HT-29 (cell line): ENCODE data around the gene MYRIP. TPM values are rescaled to one million over a fixed set of nuclear protein-coding genes. Genes with fewer than 3 reads are reported as not detected.
"Not testable (repeated sequence)": the region's sequence is repeated elsewhere in the genome, so short reads cannot be mapped to it uniquely, and the experiment has no call there.

Source experiments
- DNase-seq: peaks from one replicate; pipeline ENCODE4 v3.0.0-alpha.2; 2015; ENCODE audit warnings: low spot score
- total RNA-seq: library from RNA; depleted of rRNA; stranded (reverse); fragments of >200 nt; shearing (Covaris generic); gene quantifications from 2 replicates; pipeline ENCODE4 v1.2.3, GENCODE V29; 2014

MYRIP gene
- total RNA-seq, 1 experiment from 2014 or later, result 0.03 TPM

DNA sequence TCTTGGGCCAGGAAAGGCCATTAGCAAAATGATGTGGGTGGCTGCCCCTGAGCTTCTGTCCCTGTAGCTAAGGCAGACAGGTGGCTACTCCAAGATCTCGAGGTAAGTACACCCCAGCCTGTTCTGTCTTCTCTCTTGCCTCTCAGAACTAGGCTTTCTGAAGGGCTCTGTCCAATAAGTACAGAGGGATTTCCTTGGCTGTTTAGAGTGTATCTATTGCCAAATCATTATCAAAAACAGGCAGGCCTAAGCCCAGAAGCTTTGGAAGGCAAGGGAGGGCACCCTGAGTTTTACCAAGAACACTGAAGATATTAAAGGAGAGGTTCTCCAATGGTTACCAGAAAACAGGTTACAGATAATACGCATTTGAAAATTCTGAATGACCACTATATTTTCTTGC is 156.6 kb downstream of the MYRIP start:
- DNase-seq, result no peak

DNA sequence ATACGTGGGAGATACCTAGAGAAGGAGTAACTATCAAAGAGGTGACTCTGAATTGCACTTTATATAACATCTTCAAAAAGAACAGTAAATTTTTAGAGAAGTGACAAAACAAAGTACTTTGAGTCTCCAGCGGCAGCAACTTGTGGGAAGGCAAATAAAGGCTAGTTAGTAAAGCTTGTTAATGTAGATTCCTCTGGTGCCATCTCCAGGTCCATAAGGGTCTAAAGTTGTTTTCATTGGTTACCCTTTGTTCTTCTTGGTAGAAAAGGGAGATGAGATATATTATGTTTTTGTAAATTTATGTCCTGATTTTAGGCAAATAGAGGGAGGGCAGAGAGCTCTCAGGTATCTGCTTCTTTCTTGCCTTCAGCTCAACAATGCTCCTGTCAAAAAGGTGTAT is 161.6 kb downstream of the MYRIP start:
- no peak for DNase-seq

DNA sequence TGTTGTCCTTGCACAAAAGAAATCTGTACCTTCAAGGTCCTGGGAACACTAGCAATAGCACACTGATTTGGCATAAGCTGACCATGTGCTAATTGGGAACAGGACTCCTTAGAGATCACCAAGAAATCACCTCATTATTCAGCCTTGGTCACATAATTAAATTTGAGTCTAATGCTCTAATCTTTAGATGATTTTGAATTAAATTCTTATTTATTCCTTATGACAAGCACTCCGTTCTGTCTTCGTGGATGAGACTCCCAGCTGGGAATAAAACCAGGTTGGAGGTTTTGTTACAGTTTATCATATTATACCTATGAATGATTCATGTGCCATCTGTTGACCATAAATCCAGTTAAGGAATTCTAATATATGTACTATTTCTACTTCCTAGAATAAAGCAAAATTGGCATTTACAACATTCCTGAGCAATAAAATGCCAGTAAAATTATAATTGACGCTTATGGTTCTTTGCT is 162.2 kb downstream of the MYRIP start:
- no peak for DNase-seq

DNA sequence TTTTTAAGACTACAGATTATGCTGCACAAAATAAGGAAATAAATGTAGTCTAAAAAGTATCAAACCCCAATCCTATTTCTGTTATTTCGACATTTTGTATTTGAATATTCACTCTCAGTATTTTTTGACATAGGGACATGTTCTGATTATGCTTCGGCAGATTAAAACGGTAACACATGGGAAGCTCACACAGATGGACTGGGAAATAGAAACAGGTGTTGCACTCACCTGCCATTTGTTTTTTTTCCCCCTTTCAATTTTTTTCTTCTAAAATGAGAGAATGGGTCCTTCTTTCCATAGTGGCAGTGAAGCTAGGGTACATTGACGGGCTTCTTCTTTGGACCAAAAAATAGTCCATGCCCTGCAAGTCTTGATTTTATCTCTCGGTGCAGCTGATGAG is 163.1 kb downstream of the MYRIP start:
- no peak for DNase-seq

DNA sequence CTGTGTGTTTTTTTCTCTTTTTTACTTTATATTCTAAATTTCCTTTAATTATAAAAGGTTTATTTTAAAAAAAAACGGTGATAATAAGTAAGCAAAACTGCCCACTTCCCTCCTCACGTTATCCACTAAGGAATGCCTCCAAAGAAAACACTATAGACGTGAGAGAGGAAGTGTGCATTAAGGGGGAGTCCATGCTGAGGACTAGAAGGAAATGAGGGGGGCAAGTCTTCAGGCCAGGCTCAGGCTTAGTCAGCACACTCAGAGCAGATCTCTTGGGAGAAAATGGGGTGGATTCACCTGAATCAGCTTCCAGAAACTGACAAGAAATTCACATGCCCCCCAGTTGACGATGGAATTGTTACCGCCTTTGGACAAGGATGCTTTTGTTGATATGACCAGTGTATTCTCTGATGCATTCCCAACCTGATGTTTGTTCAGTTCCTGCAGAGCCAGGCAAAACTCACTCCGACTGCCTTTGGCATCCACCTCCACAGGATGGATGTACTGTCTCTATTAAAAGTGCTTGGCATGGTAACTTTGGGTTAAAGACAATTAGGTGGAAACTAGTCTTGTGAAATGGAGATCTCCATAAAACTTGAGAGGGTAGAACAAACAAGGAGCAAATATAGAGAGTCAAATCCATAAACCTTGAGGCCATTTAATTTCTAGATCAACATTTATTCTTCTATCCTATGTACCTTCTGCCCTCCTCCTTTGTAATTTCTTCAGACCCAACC is 167.8 kb downstream of the MYRIP start:
- DNase-seq, result no peak

DNA sequence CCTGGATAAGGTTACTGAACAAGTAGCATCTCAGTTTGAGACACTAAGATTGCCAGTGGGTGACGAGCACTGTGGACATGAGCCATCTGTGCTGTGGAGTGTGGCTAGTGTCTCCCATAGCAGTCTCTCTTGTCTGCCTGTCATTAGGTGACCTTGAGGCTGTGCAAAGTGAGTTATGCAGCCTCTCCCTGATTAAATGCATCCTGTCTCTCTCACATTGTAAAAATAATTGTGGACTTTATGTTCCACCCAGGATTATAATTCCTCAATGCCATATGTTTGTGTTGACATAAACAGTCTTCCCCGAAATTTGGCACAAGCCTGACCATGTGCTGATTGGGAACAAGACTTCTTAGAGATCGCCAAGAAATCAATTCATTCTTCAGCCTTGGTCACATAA is 168.9 kb downstream of the MYRIP start:
- DNase-seq, result no peak

DNA sequence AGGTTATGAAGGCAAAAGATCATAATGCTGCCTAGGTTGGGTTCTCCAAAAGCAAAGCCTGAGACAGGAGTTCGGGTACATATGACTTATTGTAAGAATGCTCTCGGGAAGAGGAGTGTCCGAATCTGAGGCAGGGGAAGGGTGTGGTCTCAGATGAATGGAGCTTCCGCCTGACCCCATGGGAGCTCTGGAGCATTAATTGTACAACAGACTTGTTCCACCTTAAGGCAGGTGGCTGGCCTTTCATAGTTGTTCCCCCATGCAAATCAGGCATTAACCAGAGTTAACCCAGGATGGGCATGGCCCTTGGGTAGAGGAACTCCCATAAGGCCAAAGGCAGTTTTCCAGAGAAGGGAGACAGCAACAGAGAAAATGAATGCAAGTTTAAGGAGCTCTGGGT is 170.6 kb downstream of the MYRIP start:
- DNase-seq, result no peak

DNA sequence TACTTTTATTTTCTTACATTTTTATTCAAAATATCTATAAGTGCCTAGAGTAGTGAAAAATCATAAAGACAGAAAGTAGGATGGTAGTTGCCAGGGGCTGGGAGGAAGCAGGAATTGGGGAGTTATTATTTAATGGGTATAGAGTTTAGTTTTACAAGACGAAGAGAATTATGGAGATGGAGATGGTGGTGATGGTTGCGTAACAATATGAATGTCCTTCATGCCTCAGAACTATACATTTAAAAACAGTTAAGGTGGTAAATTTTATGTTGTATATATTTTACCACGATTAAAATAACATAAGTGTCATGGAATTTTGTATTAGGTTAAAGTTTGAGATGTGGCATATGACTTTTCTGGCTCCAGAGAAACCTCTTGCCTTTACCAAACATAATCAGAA is 171.4 kb downstream of the MYRIP start:
- DNase-seq, result no peak

DNA sequence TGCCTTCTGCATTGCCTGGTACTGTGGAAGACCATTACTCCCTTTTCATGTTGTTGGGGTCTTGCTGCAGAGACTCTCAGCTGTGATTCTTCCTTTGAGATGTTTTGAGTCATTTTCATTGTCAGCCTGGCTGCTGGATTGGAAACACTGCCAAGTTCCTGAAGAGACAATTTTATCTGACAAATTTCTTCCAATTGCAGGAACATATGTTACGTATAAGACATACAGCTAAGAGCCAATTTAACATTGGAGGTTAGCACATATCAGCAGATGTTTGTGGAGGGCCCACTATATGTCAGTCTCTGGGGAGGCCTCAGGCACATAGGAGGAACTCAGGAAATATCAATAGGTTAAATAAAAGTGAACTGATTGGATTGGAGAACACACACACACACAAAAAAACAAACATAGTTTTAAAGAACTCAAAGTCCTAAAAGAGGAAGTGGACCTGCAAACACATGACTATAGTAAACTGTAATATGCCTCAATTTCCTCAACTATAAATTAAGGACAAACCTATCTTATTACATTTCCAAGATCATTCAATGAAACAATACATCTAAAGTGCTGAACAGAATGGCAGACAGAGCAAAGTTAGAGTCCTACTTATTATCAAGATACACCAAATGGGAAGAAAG is 172.3 kb downstream of the MYRIP start:
- no peak for DNase-seq

DNA sequence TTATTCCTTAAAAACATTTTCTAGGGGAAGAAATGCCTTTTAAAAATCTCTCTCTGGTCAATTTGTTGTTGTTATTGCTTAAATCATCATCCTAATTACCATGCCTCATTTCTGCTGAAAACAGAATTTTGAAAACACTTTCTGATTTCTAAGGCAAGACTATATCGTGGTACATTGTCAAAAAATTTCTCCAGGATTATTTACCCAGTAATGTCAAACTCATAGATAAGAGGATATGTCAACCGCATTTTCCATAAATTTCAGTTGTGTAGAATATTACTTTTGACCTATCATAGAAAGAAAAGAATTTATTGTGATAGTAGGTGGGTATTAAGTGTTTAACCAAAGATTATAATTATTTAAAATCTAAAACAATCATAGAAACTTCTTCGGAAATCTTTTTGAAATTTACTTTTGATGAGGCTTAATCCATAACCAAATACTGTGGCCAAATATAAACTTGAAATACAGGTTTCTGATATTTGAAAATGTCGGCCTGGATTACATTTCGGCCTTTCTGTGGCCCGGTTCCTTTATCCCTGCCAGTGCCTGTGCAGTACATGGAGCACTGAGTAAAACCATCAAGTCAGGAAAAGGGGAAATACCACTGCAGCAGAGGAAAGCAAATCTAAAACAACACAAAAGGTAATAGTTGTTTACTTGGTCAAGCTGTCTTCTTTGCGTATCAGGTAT is 173.4 kb downstream of the MYRIP start:
- peak; percentile 38 for DNase-seq

DNA sequence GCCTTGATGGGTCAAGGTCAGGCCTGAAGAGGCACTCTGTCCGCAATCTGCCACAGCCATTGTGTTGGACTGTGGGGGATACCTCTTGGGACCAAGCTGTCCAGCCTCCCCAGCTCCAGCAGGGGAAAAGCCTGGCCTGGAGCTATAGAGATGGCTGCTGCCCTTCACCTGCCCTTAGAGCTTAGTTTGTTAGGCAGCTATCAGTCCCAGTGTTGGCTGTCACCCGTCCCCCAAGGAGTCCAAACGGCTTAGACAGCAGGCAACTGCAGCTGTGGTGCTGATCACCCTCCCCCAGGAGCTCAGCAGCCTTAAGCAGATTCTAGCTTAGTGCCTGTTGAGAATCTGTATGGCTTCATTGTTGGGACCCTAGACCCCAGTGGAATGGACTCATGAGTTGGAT is 180.3 kb downstream of the MYRIP start:
- DNase-seq, result no peak

DNA sequence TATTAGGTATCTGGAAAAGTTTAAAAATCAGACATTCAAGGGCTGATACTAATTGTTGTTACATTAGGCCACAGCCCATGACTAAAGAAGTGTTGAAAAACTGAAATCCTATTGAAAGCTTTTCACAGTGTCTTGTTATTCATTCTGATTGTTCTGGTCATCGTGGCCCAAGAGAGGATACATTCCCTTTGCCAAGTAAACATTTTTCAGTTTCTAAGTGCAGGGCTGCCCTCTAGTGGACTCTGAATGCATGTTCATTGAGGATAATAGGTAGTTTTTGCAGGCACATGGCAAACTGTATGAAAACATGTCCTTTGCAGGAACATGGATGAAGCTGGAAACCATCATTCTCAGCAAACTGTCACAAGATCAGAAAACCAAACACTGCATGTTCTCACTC is 181.1 kb downstream of the MYRIP start:
- DNase-seq, result peak; percentile 71

DNA sequence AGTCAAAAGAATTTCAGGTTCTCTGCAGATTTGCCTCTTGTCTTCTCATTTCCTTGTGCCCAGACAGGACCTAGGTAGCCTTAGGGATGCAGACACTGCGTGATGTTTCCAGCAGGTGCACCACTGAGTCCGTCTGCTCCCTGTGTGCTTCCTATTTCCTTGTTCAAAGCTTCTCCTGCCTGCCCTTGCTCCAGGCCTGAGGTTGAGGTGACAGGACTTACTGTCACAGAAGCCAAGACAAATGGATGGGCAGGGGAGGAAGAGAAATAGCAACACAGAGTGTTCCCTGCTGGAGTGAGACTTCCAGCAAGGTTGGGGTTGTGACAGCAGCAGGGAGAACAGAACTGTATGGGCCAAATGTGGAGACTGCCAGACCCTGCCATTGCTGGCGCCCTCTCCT is 199.4 kb downstream of the MYRIP start:
- no peak for DNase-seq

DNA sequence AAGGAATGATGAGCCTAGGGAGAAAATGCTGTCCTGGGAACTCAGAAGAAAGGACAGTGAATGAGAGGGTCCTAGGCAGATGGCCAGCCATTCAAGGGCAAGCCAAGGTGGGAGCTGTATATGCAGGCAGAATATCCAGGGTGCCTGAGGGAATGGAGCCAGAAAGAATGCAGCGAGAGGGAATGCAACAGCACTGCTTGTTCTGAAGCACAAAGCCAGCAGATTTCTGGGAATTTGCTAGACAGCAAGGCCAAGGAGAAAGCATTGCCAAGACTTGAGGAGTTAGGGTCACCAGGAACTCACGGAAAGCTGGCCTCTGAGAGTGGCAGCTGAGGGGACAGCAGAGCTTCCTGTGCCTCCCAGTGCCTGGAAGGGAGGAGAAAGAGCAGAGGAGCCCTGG is 200.6 kb downstream of the MYRIP start:
- DNase-seq, result no peak

DNA sequence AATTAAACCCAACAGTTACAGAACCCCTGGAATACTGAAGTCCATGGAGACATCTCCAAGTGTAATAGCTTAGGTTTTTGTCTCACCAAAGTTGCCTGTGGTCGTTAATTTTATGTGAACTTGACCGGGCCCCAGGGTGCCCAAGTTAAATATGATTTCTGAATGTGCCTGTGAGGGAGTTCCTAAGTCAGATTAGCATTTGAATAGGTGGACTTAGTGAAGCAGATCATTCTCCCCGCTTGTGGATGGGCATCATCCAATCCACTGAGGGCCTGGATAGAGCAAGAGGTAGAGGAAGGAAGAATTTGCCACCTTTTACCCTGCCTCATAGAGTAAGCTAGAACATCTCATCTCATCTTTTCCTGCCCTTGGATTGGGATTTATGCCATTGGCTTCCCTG is 203.0 kb downstream of the MYRIP start:
- DNase-seq, result no peak

DNA sequence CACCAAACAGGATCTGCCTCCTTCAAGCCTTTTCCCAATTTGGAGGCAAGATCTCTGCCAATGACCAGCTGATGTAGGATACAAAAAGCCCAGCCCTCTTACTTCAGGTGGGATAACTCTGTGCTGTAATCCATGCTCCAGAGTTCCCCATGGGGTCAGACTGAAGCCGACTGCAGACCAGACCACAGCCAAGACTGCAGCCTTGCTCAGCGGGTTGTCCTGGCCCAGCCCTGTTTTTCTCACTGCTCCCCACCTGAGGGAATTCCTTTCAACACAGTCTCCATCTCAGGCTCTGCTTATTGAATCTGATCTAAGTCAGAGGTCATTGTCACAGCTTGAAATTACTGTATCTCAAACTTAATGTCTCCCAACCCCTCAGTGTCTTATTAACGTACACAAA is 207.0 kb downstream of the MYRIP start:
- DNase-seq, result no peak

DNA sequence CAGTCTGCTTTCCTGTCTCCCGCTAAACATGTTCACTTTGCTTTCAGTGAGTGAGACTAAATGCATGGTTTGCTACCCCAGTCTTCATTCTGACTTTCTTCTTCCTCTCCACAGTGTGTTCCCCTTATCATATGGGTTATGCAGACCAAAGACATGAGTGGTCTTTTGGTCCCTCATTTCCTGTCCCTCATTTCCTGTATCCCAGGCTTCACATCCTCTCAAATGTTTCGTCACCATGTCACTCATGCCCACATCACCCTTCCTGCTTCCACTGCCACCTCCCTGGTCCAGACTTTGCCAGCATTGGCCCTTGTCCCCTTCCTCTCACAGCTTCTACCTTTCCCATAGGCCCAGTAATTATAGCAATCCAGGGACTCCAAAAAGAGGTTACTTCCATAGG is 209.0 kb downstream of the MYRIP start:
- DNase-seq, result no peak

DNA sequence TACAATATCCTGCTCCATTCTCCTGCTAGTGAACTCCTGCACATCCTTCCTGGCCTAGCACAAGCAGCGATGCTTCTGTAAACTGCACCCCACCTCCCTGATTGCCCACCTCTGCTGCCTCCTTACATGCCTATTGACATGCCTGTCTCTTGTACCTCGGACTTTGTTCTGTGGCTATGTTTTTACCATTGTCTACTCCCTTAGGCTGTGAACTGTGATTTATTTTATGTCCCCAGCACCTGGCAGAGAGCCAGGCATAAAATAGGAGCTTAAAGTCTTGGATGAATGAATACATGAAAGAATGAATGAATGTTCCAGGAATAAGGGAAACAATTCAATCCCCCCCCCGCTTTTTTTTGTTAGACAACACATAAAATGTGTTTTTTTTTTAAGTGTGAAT is 210.0 kb downstream of the MYRIP start:
- peak; percentile 21 for DNase-seq

DNA sequence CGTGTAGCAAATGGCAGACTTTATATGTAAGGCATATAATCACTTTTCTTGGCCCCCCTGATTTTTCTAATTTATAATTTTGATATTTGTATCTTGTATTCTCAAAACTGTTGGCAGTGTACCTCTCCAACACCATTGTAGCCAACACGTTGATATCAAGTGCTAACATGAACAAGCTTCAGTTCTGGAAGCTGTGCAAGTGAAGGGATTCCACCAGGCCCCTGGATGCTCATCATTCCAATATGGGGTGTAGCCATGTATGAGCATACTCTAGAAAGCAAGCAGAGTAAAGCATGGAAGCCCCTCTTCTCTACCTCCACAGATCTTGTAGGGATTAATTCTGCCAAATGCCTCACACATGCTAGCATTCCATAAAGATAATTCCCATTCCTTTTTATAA is 211.3 kb downstream of the MYRIP start:
- no peak for DNase-seq

DNA sequence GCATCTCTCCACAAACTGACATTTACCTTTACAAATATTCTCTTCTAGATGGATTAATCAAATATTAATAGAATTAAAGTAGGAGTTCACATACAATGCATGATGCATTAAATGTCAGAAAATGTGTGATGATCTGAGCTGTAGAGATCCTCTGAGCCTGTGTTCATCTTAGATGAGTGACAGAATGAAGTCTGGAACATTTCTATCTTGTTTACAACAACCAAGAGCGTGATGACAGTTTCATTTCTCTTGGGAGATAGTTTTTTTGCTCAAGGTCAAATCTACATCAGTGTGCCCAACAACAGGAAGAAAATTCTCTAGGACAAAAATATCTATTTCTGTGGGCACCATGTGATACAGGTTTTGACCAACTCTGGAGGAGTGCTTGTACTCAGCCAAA is 211.9 kb downstream of the MYRIP start:
- no peak for DNase-seq

DNA sequence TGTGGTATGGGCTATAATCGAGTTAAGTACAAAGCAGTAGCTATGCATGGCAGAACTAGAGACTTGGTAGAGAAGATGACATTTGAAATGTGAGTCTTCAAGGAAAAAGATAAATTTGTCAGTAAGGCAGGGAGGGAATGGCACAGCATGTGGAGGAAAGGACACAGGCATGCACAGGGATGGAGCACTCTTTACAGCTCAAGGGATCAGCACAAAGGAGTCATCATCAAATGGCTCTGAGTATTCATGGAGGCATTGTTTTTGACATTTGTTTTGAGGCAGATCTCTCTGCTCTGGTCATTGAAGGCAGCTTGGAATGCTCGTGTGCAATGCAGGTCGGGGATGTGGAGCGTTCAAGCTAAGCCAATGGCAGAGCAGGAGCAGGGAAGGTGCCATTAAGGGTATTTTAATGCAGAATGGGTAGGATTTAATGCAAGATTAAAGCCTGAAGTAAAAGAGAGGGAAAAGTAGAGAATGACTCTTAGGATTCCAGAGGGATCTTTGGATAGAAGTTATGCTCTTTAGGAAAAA is 213.0 kb downstream of the MYRIP start:
- no peak for DNase-seq

DNA sequence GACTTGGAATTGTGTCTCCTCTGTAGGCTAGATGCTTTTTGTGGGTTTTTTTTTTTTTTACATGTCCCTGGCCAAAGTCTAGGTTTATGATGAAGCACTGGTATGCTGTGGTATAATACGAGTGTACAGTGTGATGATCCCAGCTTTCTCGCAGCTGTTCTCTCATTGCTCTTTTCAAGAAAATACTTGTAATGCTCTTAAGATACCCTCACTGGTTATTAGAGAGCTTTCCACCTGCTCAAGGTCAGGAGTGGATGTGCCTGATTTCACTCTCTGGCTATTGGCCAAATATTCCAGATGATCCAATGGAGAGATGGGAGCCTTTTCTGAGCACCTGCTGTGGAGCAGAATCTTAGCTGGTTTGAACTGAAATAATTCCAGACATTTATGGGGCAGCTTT is 215.1 kb downstream of the MYRIP start:
- no peak for DNase-seq

DNA sequence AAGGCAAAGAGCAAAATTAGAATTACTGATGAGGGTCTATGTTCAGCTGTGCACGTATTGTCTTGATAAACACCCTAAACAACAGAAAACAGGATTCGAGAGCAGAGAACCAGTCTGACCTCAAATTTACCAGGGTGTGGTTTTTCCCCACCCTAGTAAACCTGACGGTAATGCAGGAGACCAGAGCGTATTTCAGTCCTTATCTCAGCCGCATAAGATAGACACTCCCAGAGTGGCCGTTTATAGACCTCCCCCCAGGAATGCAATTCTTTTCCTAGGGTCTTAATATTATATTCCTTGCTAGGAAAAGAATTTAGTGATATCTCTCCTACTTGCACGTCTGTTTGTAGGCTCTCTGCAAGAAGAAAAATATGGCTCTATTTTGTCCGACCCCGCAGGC is 216.5 kb downstream of the MYRIP start:
- DNase-seq, result not testable (repeated sequence)
